NK-92 (cell line): ENCODE data around the gene SLC17A5.
"Not testable (repeated sequence)": the region's sequence is repeated elsewhere in the genome, so short reads cannot be mapped to it uniquely, and the experiment has no call there.

Experiments used
- DNase-seq: peaks from one replicate; lab custom pipeline; 2025; ENCODE audit not compliant: unreplicated experiment; lab: John Stamatoyannopoulos, UW

SLC17A5 gene

DNA sequence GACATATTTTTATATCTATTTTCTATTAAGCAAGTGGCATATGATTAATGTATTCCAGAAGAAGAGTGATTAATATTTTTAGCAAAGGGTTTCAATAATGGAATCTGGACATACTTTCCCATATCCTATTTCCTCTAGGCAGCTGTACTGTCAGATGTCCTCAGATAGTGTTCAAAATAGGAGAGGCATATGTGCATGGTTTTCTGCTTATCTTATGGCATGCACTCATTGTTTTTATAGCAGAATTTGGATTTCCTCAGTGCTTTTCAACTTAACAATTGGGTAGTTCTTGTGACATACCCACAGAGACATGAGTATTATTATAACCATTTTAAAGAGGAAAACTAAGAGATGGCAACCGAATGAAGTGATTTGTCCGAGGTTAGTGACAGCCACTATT lies 12.6 kb upstream of the SLC17A5 start:
- DNase-seq = no peak

DNA sequence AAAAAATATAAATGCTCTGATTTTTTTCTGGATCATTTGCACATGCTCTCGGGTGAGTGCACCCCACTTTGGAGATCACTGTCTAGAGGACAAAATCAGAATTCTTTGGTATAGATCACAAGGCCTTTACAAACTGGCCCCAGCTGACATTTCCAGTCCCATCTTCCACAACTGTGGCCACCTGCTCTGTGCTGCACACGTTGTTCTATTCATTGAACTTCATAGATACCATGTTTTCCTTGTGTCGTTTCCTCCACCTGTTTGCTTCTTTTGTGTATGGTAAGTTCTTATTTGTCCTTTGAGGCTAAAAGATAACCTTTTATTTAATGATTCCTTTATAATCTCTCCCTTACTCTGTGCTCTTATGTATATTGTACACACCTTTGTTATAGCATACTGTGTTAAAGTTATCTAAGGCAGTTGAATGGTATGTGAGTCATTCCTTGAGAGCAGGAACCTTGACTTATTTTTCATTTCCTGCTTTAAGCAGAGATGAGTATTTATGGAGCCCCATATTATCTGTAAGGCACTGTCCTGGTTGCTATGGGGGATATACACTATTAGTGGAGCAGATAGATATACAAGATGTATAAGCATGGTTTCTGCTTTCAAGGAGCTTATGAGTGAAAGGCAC lies 12.0 kb upstream of the SLC17A5 start:
- no peak for DNase-seq

DNA sequence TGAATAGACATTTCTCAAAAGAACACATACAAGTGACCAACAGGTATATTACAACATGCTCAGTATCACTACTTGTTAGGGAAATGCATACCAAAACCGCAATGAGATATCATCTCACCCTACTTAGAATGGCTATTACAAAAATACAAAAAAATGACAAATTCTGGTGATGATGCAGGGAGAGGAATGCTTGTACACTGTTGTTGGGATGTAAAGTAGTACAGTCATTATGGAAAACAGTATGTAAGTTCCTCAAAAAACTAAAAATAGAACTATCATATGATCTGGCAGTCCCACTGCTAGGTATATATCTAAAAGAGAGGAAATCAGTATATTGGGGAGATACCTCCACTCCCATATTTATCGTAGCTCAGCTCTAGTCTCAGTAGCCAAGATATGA lies 10.9 kb upstream of the SLC17A5 start:
- DNase-seq = no peak

DNA sequence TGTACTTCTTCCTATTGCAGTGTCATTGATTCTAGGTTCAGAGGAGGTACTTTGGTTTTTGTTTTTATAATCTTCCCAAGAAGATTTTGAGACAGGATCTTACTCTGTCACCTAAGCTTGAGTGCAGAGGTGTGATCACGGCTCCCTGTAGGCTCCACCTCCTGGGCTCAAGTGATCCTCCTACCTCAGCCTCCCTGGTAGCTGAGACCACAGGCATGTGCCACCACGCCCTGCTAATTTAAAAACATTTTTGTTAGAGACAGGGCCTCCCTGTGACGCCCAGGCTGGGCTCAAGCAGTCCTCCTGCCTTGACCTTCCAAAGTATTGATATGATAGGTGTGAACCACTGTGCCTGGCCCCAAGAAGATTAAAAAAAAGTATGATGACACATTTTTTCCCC lies 3.4 kb upstream of the SLC17A5 start:
- no peak for DNase-seq

DNA sequence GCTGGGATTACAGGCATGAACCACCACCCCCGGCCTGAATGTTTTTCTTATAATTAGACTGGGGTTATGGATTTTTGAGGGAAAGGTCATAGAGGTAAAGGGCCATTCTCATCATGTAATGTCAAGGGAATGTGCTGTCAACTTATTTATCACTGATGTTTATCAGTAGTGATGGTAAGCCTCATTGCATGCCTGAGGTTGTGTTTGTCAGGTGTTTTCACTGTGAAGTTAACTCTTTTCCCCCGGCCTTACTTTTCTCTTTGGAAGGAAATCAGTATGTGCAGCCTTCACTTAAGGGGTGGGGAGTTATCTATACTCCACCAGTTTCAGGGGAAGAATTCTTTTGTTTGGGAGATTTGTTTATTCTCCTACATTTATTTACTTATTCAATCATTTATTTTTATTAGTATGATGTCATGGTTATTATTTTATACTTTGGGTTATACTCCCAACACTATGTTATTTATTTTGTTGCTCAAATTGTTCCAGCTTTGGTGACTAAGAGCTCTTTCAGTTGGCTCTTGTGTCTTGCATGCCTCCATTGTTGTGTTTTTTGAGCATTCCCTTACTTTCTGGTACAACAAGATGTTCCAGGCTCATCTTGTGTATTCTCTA lies 2.8 kb upstream of the SLC17A5 start:
- no peak for DNase-seq

DNA sequence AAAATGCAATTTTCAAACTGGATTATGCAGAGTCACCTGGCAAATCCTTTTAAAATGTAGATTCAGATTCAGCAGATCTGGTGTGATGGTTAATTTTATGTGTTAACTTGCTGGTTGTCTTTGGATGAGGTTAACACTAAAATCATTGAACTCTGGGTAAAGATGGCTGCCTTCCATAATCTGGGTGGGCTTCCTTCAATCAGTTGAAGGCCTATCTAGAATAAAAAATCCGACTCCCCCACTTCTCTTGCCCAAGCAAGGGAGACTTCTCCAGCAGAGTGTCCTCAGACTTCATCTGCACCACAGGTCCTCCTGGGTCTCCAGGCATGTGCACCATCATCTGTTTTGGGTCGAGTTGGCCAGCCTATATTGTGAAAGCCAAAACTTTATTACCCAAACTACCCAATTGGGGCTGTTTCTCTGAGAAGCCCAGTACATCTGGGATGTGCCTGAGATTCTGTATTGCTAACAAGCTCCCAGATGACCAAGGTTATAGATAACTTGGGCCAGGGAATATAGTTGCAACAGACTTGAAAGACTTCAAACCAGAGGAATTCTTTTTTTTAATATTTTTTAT lies 1.6 kb upstream of the SLC17A5 start:
- no peak for DNase-seq

DNA sequence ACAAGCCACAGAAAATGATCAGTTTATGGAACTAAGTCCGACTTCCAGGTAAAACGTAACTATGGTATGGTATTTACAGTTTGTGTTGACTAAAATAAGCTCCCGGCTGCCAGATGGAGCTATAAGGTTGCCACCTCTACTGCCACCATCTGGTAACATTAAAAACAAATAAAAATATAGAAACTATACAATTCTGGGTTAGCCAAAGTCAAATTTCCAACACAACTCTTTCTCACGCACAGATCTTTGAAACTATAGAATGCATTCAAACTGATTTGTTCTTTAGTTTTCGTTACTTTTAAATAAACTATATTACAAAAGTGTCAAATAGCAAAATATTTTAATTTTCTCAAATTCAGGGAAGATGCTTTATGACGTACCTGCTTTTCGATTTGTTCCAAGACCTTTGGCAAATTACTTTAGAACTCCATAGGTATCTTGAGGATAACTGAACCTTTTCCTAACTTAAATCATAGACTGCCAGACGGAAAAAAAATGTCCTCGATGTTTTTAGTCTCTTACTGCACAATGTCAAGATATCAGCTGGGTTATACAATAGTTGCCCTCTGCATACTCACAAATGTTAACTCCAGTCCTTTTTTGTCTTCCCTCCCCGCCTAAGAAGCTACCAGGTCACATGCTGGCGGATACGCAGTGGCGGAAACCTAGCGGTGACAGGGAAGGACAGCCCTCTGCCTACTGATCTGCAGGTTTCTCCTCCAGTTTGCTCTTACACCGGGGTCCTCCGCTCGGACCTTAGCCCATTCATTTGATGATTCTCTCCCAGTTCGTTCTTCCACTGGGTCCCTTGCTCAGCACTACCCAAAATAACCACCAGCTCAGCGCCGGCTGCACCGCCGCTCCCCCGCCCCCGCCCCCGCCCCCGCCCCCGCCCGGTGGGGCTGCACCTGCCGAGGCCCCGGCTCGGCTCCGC lies 888 bp downstream of the SLC17A5 start:
- DNase-seq = no peak

DNA sequence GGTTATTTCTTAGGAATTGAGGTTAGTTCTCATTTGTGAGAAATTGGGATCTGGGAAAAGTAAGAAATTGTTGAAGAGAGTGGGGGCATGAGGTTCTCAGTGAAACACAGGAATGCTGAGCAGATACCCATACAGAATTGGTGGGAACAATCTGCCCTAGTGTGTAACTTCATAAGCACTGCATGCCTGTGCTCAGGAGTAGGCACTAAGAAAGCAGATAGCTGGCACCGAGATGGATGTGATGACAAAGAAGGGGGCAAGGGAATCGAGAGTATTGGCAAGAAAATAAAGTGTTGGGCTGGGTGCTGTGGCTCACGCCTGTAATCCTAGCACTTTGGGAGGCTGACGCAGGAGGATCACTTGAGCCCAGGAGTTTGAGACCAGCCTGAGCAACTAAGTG lies 4.0 kb downstream of the SLC17A5 start:
- DNase-seq = no peak

DNA sequence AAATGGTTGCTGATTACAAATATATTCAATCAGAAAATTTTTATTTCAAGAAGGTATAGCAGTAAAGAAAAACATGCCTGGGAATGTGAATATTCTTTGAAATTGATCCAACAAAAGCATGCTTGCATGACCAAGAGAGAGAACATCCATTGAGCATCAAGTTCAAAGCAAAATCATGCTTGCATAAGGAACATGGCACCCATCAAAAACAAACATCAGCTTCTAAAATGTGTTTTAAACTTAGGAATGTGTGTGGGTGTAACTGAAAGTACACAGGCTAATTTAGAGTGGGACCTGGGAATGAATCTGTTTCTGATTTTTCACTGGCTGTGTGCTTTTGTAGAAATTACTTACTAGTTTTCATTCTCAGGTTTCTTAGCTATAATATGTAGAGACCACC lies 5.6 kb downstream of the SLC17A5 start:
- DNase-seq = no peak

DNA sequence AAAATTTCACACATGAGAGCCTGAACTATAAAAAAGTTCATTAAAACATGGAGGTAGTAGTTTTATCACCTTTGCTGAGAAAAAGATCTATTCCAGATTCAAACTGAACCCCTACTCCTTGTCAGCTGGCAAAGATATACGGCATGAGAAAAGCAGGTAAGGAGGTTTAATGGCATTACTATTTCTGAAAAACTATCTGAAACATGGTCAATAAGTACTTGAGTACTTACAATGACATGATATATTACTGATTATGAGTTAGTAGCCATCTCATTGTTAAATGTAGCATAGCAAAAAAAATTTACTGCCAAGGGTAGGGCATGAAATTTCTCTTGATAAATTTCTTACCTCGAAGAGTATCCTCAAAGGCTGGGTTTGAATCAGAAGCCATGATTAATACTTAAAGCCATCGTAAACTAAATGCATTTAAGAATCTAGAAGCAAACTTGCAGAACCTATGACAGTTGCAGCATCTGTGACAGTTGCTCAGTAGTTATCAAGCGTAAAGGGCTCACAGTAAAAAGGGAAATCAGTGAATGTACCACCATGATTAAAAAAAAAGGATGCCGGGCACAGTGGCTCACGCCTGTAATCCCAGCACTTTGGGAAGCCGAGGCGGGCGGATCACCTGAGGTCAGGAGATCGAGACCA lies 8.7 kb downstream of the SLC17A5 start:
- DNase-seq = no peak

DNA sequence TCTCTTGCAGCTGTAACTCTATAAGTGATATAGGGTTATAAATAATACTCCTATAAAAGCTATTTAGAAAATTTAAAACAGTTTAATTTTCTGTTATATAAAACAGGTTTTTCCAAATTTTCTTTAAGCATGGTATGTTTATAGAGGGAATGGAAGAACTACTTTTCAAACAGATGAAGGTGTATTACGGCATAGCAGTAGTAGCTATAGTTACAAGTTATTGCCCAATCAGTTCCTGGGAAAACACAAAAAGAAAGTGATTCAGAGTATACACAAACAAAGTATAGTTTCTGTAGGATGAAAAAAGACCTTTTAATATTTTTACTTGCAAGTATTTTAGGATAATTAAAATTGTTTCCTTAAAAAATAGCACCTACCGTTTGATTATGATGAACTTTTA lies 9.8 kb downstream of the SLC17A5 start:
- DNase-seq = no peak

DNA sequence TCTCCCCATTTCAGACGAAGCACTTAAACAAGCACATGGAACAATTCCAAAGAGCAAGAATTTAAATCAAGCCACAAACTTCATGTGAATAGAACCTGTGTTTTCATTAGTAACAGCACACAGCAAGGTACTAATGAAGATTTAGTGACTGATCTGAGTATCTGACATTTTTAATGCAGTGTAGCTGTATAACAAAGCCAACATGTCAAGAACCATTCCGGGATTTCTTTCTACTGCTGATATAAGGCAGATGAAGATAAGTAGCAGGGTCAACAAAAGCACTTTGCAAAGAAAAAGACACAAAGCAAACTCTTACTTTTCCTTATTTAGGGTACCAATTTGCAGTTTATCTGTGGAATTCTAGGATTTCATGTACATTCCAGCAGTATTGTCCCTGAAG lies 11.3 kb downstream of the SLC17A5 start:
- no peak for DNase-seq

DNA sequence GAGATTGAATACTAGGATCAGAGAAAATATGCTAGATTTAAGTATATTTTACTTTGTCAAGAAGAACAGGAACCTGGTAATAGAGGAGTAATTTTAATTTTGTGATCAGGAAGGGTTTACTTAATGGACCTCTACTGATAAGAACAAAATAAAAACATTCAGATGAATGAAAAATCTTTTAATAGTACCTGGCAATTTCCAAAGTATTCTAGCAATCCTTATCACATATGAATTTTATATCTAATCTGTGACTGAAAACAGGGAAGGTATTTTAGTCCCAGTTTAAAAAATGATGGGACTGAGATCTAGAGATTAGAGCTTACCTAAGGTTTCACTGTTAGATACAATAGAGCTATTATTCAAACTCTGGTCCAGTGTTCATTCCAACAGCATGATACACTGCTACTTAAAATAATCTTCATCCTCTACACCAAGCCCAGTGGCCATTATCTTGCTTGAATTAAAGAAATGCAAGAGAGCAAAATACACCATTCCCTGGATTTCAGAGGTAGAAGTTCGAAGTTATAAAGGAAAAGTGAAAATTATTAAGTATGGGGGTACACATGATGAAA lies 13.5 kb downstream of the SLC17A5 start:
- DNase-seq = no peak

DNA sequence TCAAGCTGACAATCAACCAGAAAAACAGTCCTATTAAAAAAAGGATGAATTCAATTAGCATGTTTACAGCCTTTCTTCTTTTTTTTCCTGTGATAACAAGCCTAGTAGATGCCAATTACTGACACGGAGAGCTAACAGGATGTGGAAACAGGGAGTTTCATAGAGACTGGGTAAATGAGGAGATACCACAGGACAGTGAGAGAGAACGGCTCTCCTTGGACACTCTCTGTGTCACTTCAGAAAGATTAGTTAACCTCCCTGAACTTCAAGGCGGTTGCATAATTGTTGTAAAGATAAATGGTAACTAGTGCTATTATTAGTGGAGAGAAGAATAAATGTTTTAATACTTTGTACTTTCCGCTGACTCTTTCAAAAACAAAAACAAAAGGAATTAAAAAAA lies 14.8 kb downstream of the SLC17A5 start:
- DNase-seq = no peak

DNA sequence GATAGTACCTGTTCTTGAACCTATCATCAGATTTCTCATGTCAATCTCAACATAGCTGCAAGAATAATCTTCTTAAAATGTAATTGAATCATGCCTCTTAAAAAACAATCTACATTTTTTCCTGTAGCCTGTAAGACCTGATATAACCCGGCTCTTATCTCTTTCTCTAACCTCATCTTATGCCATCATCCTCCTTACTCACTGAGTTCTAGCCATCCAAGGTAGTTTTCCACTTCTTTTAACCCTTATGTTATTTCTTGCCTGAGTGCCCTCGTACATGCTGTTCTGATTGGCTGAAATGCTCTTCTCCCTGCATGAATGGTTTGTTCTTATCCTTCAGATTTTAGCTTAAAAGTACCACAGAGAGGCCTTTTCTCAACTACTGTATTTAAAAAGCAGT lies 16.4 kb downstream of the SLC17A5 start:
- DNase-seq = no peak

DNA sequence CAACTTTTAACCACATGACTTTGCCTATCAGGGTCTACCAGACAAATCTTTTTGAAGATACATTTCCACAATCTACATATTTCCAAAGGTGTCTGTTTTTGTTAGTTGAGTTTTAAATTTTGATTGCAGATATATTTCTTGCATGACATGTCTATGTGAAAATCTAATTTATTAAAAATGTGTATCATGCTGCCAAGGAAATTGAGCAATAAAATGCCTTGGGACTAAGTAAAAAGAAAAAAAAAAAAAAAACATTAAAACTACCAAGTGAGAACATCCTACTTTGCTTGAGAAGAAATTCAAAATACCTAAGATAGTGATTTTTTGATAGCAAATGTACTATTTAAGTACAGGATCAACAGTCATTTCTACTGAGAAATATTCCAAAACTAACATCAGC lies 17.7 kb downstream of the SLC17A5 start:
- no peak for DNase-seq

DNA sequence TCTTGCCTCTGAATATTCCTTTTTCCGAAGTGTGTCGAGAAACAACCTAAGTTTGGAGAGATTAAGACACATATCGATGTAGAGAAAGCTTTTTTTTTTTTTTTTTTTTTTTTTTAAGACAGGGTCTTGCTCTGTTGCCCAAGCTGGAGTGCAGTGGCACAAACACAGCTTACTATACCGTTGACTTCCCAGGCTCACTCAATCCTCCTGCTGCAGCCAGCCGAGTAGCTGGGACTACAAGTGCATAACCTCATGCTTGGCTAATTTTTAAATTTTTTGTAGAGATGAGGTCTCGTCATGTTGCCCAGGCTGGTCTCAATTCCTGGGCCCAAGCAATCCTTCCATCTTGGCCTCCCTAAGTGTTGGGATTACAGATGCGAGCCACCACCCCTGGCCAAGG lies 21.4 kb downstream of the SLC17A5 start:
- DNase-seq = no peak

DNA sequence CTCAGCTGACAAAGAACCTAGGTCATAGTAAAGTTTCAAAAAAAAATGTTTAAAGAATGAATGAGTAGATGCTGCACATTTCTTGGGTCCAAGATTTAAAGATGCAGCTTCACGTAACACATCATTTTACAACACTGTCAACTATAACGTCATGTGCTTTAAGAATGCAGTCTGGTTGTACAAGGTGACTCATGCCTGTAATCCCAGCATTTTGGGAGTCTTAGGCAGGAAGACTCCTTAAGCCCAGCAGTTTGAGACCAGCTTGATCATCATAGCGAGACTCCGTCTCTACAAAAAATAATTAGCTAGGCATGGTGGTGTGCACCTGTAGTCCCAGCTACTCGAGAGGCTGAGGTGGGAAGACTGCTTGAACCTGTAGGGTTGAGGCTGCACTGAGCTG lies 21.9 kb downstream of the SLC17A5 start:
- no peak for DNase-seq

DNA sequence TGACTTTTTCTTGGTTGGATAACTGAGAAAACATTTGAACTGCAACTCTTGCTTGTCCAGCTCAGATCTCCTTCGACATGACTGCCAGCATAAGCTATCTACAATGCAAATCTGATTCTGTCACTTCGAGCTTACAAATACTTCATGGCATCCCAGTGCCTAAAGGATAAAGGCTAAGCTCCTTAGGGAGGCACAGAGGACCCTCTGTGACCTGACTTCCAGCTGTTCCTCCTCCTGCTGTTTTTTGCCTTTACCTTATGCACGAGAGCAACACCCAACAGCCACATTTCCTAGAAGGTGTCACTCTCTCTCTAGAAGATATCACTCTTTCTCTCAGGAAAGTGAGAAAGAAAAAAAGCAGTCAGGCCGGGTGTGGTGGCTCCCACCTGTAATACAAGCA lies 23.4 kb downstream of the SLC17A5 start:
- no peak for DNase-seq

DNA sequence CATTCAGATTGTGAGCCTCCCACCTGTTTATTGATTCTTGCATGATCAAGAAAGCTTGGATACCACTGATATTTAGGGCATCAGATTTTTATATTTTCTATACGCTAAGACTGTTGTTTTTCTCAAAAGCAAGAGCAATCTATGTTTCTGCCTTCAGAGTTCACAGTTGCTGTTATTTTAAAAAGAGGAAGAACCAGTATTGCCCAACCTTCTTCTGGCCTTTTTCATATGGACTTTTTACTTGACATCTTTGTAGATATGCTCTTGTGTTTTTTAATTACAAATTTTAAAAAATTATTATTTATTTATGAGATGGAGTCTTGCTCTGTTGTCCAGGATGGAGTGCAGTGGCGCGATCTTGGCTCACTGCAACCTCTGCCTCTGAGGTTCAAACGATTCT lies 28.9 kb downstream of the SLC17A5 start:
- no peak for DNase-seq

DNA sequence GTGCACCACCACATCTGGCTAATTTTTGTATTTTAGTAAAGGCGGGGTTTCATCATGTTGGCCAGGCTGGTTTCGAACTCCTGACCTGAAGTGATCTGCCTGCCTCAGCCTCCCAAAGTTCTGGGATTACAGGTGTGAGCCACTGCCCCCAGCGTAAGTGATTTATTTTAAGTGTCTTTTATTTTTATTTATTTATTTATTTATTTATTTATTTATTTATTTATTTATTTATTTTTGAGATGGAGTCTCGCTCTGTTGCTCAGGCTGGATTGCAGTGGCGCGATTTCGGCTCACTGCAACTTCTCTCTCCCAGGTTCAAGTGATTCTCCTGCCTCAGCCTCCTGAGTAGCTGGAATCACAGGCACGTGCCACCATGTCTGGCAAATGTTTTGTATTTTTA lies 30.3 kb downstream of the SLC17A5 start:
- DNase-seq = not testable (repeated sequence)
